DMS53 treated with DMSO at 0.1 percent for 48 hours (cell line): ENCODE data around the gene RSPO3.

Experiments used
- DNase-seq: peaks from one replicate; lab custom pipeline; 2025; ENCODE audit not compliant: unreplicated experiment; lab: John Stamatoyannopoulos, UW

The RSPO3 gene

DNA sequence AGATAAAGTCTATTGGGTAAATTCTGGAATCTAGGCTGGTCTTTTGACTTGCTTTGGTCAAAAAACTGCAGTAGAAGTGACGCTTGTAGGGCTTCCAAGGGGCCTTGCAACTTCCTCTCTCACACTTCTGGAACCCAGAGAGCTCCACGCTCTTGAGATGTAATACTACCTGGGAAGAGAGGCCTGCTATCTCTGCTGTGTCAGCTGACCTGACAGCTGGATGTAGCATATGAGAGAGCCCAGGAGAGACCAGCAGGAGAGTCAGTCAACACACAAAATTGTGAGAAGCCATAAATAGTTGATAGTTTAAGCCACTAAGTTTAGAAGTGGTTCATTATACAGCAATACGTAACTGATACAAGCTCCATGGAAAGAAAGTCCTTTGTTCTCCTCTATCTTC is 7.8 kb upstream of the RSPO3 start:
- no peak for DNase-seq

- DNase-seq = no peak
Measured at GRCh38 chr6:127111526-127111925, 6.9 kb upstream of the RSPO3 start.

DNA sequence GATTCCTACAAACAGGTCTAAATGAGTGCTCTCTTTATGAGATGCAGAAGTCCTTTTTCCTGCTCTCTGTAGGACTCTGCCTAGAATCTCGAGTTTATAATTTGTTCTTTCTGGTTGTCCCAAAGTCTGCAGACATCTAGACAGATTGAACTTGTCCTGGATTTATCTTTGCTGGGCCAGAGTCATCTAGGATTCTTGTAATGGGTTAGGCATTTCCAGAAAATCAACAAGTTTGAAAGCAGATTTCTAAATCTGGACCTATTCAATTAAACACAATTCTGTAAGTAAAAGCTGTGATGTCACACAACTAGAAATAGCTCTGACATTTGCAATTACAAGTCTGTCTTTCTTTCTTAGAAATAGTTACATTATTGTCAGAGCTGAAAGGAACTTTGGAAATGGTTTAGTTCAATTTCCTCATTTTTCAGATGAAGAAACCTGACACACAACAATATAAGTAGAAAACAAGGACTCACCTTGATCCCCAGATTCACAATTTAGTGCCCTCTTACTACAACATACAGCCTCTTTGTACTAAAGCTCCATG is 4.2 kb upstream of the RSPO3 start:
- no peak for DNase-seq

GRCh38 chr6:127115084-127115655 is 3.3 kb upstream of the RSPO3 start:
- DNase-seq = no peak

- DNase-seq = no peak
Measured at GRCh38 chr6:127115746-127116145, 2.7 kb upstream of the RSPO3 start.

- no peak for DNase-seq
Measured at GRCh38 chr6:127117979-127118297, 533 bp upstream of the RSPO3 start.

DNA sequence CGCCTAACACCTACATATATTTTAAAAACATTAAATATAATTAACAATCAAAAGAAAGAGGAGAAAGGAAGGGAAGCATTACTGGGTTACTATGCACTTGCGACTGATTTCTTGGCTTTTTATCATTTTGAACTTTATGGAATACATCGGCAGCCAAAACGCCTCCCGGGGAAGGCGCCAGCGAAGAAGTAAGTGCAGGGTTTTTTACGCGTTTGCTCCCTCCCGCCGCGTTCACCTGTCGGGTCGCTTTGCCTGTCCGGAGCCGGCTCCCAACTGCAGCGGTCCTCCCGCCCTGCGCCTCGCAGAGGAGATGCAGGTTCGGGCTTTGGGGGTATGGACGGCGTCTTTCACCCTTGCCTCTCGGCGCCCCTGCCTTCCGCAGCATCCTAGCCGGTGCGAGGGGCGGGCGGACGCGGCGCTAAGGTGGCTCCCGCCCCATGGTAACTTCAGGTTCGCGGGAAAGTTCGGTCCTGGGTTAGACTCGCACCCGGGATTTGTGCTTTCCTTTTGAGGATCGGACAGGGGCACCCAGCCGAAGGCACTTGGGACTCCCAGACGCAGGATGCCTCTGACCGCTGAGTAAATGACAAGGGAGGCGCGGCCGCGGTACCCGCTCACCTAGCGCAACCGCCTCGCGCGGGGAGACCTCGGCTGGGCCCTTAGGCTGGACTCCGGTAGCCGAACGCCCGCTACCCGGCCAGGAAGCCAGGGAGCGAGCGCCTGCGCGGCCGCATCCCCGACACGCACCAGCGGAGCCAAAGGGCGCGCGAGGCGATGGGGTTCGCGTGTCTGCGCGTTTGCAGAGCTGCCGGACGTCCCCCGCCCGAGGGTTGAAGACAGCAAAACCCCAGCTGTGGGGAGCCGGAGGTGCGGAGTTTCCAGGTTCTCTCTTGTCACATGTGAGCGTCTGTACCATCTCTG is 891 bp downstream of the RSPO3 start:
- no peak for DNase-seq

DNA sequence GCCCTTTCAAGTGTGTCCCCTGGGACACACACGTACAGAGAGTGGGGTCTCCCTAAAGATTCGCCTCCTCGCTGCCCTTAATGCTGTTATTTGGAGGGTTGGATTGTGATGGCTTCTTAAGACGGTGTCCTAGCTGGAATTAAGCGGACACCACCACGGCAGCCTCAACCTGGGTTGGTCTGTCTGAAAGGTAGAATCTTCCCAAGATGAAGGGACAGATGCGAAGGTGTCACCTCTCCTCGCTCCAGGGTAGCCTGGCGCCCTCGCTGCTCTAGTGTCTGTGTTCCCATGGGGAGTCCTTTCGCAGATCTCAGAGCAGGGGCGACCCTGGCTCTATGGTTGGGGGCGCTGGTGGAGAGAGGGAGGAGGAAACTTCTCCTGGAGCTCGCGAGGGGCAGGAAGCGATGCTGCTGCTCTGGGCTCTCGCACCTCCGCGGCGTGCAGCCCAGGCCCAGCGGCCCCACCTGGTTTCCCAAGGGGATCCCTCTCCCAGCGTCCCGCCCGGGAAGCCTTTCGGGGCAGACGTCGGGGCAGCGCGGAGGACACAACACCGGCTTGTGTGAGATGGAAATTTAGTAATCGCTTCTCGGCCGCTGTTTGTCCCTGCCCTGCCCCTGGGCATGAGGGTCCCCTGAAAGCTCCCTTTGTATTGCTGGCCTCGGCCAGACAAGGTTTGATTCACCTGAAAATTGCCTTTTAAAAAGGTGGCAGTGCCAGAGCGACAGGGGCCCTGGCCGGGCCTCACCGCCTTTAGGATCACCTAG is 1.7 kb downstream of the RSPO3 start:
- no peak for DNase-seq

DNA sequence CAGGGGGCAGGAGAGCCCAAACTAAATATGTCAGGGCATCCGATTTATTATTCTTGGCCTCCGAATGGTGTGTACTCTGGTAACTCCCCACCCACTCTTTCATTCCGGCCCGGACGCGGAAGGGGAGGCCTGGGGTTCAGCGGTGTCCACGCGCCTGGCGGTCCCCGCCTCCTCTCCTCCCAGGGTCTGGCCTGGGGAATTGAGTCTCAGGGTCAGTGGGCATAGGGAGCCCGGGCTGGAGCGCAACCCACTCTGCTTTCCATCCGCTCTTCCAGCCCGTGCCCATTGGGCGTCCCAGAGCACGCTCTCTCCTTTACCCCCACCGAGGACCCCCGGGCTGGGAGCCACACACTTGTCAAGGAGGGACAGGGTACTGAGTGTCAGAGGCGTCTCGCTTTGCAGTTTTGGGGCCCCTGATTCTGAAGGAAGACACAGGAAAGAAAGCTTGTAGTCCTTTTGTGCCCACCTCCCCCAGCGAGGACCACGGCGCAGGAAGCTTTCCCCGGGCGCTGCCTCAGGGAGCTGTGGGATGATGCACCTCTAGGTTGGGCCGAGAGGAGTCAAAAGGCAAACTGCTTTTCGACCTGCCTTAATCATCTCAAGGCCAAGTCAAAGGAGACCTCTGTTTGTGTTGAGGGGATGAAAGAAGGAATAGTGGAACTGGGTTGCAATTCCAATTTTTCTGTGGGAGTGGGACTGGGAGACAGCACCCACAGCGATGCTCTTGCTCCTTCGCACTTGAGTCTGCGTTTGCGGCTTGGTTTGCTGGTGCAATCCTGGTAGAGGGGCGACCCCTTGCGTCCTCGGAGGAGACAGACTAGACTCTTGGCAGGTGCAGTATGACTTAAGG is 2.5 kb downstream of the RSPO3 start:
- DNase-seq = peak; percentile 45

DNA sequence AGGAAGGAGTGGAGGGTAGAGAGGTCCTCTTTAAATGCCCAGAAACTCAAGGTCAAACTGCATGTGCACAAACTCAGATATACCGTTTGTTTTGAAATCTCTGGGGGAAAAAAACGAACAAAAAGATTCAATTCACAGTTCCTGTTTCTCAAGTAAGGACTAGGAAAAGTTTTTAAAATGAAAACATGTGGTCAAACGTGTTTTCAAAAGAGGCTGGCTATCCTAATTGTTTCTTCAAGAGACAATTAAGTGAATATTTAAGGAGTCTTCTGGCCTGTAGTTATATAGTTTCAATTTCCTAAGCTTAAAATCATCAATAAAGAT is 3.1 kb downstream of the RSPO3 start:
- no peak for DNase-seq

DNA sequence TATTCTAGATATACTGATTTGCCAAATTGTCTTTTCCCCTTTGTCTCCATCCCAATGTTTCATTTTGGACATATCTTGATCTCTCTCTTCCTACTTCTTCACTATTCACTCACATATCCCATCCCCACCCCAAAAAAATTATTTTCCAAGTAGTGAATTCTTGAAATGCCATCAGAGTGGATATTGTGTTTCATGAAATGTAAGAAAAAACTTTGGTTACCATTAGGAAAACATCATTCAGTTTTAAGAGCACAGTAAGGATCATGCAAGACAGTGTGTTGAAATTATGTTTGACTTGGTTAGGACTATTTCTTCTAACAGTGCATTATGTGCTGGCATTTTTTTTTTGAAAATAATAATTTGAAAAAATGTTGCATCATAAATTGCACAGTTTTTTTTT is 5.7 kb downstream of the RSPO3 start:
- no peak for DNase-seq

DNA sequence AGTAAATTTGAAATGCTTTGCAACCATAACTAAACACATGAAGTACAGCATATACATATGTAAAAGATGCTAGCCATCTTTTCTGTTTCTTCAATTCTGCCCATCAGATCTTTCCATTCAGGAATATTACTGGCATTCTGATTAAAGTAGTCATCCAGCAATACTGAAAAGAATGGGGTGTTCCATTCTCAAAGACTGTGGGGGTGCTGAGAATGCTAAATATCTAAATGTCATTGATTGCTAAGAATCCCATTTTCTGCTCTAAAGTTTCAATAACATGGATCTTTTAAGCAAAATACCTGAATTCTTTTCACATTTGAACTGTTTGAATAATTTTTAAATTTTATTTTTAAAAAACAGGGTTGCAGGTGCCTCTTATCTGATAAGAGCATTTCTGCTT is 6.2 kb downstream of the RSPO3 start:
- no peak for DNase-seq

- no peak for DNase-seq
Measured at GRCh38 chr6:127128066-127128465, 9.6 kb downstream of the RSPO3 start.

DNA sequence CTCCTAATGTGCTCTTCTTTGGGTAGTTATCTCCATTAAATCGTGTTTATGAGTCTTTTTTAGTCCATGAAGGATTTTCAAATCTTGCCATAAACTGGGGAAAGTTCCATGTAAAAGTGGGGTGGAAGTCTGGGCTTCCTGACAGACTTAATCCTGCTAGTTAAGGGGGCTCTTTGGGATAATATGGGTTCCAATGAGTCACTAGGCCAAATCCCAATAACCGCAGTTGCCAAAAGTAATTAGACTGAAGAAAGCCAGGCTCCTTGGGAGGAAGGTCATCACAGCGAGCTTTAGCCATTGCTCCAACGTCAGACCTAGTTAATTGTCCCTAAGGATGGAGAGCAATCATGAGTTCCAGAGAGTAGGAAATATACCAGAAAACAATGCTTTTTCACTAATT is 10.8 kb downstream of the RSPO3 start:
- DNase-seq = no peak

DNA sequence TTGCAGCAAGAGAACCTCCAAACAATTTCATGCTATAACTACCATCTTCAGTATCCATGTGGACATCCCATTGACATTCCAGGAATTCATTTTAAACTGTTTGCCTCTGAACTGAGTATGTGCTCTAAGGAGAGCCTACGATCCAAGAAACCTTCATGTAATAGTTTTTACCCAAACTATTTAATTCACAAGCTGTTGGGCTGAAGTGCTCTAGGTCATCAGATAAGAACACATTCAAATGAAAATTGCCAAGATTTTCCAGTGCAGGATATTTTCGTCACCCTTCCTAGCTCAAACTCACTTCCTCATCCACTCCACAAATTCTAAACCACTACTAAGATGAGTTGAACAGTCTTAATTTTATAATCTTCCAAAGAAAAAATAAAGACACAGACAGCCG is 12.8 kb downstream of the RSPO3 start:
- DNase-seq = no peak

DNA sequence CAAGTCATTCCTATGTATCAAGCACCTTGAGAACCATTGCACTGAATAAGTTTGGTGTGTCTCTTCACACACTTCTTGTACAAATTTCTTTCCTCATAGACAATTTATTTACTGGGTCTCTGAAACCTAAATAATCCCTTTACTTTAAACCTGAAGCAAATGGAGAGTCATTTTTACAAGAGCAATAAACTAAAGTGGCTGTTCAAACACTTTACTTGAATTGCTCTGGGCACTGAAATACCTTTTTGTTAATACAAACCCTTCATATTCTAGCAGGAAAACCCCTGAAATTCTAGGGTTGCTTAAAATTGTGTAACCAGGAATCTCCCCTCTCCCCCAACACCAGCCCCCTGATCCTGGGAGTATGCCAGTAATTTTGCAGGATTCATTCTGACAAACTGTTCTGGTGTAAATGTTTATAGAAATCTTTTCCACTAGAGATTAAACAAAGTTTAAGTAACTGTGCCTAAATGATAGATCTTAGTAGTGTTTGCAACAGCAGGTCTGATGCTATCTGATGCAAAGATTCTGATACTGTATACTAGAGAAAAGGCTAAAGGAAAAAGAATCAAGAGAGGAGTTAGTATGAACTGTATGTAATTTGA is 13.4 kb downstream of the RSPO3 start:
- DNase-seq = no peak

GRCh38 chr6:127134136-127134535 is 15.7 kb downstream of the RSPO3 start:
- no peak for DNase-seq

GRCh38 chr6:127136786-127137185 is 18.3 kb downstream of the RSPO3 start:
- DNase-seq = no peak

DNA sequence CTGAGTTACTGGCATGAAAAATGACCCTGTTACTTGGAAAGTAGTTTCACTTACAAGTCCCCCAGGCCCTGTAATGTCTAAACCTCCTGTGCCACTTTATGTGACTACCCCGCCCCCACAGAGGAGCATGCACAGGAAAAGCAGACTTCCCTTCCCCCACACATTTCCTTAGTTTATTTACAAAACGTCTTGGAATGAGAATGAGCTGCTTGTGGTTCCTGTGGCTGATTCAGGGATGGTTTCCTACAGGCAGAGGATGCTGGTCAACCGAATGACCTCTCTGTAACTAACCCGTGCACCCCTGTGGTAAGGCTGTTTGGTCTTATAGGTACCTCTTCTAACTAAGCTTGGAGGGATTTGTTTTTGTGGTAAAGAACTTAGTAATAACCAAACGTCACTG is 28.5 kb downstream of the RSPO3 start:
- DNase-seq = no peak

GRCh38 chr6:127147534-127147933 is 29.1 kb downstream of the RSPO3 start:
- DNase-seq = no peak

- no peak for DNase-seq
Measured at GRCh38 chr6:127148511-127148910, 30.0 kb downstream of the RSPO3 start.
